ENCODE data around the gene CHAC1.

- TF ChIP-seq CTCF (IDR thresholded peaks at IDR 0.05), result no peak
- no peak for TF ChIP-seq POLR2A (IDR thresholded peaks at IDR 0.05)
Measured at GRCh38 chr15:40976819-40977218, 23.5 kb downstream of the CHAC1 start.
